HepG2 (cell line): ENCODE data around the gene RPS8. TPM values are rescaled to one million over a fixed set of nuclear protein-coding genes. Genes with fewer than 3 reads are reported as not detected.

Experiments
- CEBPB ChIP-seq: IDR thresholded peaks from 2 replicates; pipeline ENCODE4 v1.6.1; 2011; ENCODE audit warnings: low read depth, low read length, improper control_type of control experiment, borderline replicate concordance
- CHD4 ChIP-seq: fragments of 200-600 bp; sonication (generic); IDR thresholded peaks from 2 replicates; pipeline ENCODE4 v1.7.0; 2017; ENCODE audit warnings: mild to moderate bottlenecking, low read length, borderline replicate concordance
- GABPA ChIP-seq, 2 experiments: IDR thresholded peaks; 2 replicates each; pipeline ENCODE4 v1.6.1; 2011 to 2016; ENCODE audit warnings: low read depth in 2 of 2, low read length in 1 of 2, missing biosample characterization in 1 of 2, missing genetic modification characterization in 1 of 2
- HDAC6 ChIP-seq: fragments of 200-600 bp; sonication (generic); IDR thresholded peaks from 2 replicates; pipeline ENCODE4 v1.7.0; 2017; ENCODE audit warnings: mild to moderate bottlenecking, antibody characterized with exemption, low read length, low read depth
- ISL2 ChIP-seq: sonication (generic); formaldehyde crosslinking; IDR thresholded peaks from 2 replicates; pipeline ENCODE4 v1.5.0; 2020; ENCODE audit warnings: missing genetic modification reagents
- SMC3 ChIP-seq: IDR thresholded peaks from 2 replicates; pipeline ENCODE4 v1.6.1; 2011; ENCODE audit warnings: low read length, improper control_type of control experiment
- ZNF180 ChIP-seq: sonication (generic); formaldehyde crosslinking; IDR thresholded peaks from 2 replicates; pipeline ENCODE4 v1.4.0; 2020; ENCODE audit warnings: low read depth, missing genetic modification reagents, borderline replicate concordance
- ZNF260 ChIP-seq: sonication (generic); formaldehyde crosslinking; IDR thresholded peaks from 2 replicates; pipeline ENCODE4 v1.4.0; 2020; ENCODE audit warnings: missing genetic modification reagents, low read depth, mild to moderate bottlenecking, borderline replicate concordance
- ZNF282 ChIP-seq: fragments of 450-650 bp; IDR thresholded peaks from 2 replicates; pipeline ENCODE4 v1.6.1; 2018; ENCODE audit not compliant: partially characterized antibody
- polyA plus RNA-seq, 8 experiments: library from polyadenylated mRNA; depleted of rRNA in 3 of 8; stranded (reverse) in 7 of 8; unstranded in 1 of 8; fragments of >200 nt; fragmentation: Illumina TruSeq in 4 of 8; extraction: Trizol in 4 of 8; gene quantifications; 2 replicates each; pipeline versions ENCODE4 v1.2.1 to v1.2.3, GENCODE V29; 2011 to 2016; ENCODE audit warnings: low read depth in 4 of 8, missing spikeins in 1 of 8, mixed read lengths in 1 of 8; ENCODE audit not compliant: insufficient read depth in 1 of 8
- total RNA-seq, 5 experiments: library from RNA; depleted of rRNA; stranded (reverse); fragments of >200 nt; fragmentation: Illumina TruSeq; extraction: Trizol; gene quantifications; 2 replicates each; pipeline ENCODE4 v1.2.3, GENCODE V29; 2016; ENCODE audit warnings: low read depth in 1 of 5
- TF ChIP-seq, protein P1 (sequence below): sonication (generic); formaldehyde crosslinking; IDR thresholded peaks from 2 replicates; pipeline ENCODE4 v1.5.0; 2020; ENCODE audit warnings: missing genetic modification reagents
- TF ChIP-seq, protein P2 (sequence below): sonication (generic); formaldehyde crosslinking; IDR thresholded peaks from 2 replicates; pipeline ENCODE4 v1.4.0; 2020; ENCODE audit warnings: low read depth, mild to moderate bottlenecking, missing genetic modification reagents
- TF ChIP-seq, protein P3 (sequence below): sonication (generic); formaldehyde crosslinking; IDR thresholded peaks from 2 replicates; pipeline ENCODE4 v1.4.0; 2020; ENCODE audit warnings: missing genetic modification reagents, low read depth, mild to moderate bottlenecking, borderline replicate concordance
- TF ChIP-seq, protein P4 (sequence below), 2 experiments: sonication (generic) in 1 of 2; formaldehyde crosslinking in 1 of 2; IDR thresholded peaks; 2 replicates each; pipeline versions ENCODE4 v1.4.0 to v1.6.1; 2016 to 2020; ENCODE audit warnings: borderline replicate concordance in 1 of 2, low read depth in 1 of 2, mild to moderate bottlenecking in 1 of 2, missing genetic modification reagents in 1 of 2
- TF ChIP-seq, protein P5 (sequence below): sonication (generic); formaldehyde crosslinking; IDR thresholded peaks from 2 replicates; pipeline ENCODE4 v1.8.0; 2022; ENCODE audit warnings: mild to moderate bottlenecking, missing genetic modification reagents, borderline replicate concordance
- TF ChIP-seq, protein P6 (sequence below): sonication (generic); formaldehyde crosslinking; IDR thresholded peaks from 2 replicates; pipeline ENCODE4 v1.4.0; 2020; ENCODE audit warnings: missing genetic modification reagents

The RPS8 gene
- total and polyA plus RNA-seq, 2 of the 13 experiments (the other 11 are each of a cell fraction or from before 2014, with no cell fraction given), result 2,628 to 2,822 TPM

DNA sequence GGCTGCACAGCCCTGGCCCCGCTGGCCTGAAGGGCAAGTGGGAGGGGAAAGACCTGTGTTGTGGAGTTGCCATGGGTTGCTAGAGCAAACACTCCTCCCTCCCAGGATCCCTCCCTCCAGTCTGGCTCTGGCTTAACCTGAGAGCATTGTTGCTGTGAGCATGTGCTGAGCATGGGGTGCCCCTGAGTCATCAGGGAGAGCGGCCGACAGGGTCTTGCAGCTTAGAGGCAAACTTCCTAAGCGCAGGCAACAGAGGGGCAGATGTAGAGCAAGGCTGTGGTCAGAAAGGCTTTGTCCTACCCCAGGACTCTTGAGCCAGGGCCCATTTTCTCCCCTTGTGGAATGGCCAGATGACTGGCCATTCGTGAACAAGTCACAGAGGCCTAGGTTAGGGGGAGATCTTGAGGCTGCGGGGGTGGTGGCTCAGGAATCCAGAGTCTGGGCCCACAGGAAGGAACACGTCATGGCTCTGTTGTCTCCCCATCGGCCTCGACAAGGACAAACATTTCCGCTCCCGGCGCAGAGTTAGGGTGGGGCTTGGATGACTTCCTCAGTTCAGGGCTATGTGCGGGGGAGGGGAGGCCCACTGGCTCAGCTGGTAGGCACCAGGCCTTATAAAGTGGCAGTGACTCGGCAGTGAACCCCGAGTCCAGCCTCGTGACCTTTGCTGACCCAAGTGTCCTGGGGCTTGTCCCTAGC lies 32.2 kb downstream of the RPS8 start (continued):
- TF ChIP-seq ZNF180 (CRISPR knock-in tag) (no peak), CEBPB (peak; percentile 14; the same call in 1 of the 2 replicates), ZNF282 (no peak), GABPA (IDR thresholded peaks at IDR 0.05; ENCODE audit: low read depth, low read length) (no peak), GABPA (CRISPR knock-in tag; IDR thresholded peaks at IDR 0.05; ENCODE audit: low read depth) (peak; percentile 81), ZNF260 (CRISPR knock-in tag) (peak; percentile 95; the same call in 1 of the 2 replicates), SMC3 (no peak), CHD4 (peak; percentile 54; the same call in 1 of the 2 replicates), HDAC6 (no peak), ISL2 (CRISPR knock-in tag) (no peak; the same call in 1 of the 2 replicates)
- TF ChIP-seq, protein P1, sequence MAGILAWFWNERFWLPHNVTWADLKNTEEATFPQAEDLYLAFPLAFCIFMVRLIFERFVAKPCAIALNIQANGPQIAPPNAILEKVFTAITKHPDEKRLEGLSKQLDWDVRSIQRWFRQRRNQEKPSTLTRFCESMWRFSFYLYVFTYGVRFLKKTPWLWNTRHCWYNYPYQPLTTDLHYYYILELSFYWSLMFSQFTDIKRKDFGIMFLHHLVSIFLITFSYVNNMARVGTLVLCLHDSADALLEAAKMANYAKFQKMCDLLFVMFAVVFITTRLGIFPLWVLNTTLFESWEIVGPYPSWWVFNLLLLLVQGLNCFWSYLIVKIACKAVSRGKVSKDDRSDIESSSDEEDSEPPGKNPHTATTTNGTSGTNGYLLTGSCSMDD, result no peak
- TF ChIP-seq, protein P2, sequence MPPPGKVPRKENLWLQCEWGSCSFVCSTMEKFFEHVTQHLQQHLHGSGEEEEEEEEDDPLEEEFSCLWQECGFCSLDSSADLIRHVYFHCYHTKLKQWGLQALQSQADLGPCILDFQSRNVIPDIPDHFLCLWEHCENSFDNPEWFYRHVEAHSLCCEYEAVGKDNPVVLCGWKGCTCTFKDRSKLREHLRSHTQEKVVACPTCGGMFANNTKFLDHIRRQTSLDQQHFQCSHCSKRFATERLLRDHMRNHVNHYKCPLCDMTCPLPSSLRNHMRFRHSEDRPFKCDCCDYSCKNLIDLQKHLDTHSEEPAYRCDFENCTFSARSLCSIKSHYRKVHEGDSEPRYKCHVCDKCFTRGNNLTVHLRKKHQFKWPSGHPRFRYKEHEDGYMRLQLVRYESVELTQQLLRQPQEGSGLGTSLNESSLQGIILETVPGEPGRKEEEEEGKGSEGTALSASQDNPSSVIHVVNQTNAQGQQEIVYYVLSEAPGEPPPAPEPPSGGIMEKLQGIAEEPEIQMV (CRISPR knock-in tag), result peak; percentile 68; the same call in 1 of the 2 replicates
- TF ChIP-seq, protein P3, sequence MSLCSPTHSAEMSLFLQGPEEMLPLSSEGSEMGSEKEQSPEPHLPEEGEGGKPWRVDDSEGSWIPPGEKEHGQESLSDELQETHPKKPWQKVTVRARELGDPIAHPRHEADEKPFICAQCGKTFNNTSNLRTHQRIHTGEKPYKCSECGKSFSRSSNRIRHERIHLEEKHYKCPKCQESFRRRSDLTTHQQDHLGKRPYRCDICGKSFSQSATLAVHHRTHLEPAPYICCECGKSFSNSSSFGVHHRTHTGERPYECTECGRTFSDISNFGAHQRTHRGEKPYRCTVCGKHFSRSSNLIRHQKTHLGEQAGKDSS (CRISPR knock-in tag), result peak; percentile 92; the same call in 1 of the 2 replicates
- TF ChIP-seq, protein P4, sequence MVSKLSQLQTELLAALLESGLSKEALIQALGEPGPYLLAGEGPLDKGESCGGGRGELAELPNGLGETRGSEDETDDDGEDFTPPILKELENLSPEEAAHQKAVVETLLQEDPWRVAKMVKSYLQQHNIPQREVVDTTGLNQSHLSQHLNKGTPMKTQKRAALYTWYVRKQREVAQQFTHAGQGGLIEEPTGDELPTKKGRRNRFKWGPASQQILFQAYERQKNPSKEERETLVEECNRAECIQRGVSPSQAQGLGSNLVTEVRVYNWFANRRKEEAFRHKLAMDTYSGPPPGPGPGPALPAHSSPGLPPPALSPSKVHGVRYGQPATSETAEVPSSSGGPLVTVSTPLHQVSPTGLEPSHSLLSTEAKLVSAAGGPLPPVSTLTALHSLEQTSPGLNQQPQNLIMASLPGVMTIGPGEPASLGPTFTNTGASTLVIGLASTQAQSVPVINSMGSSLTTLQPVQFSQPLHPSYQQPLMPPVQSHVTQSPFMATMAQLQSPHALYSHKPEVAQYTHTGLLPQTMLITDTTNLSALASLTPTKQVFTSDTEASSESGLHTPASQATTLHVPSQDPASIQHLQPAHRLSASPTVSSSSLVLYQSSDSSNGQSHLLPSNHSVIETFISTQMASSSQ (IDR thresholded peaks at IDR 0.05; ENCODE audit: low read depth), result no peak
- TF ChIP-seq, protein P4 (CRISPR knock-in tag; IDR thresholded peaks at IDR 0.05; ENCODE audit: borderline replicate concordance), result peak; percentile 74; the same call in 1 of the 2 replicates
- TF ChIP-seq, protein P5, sequence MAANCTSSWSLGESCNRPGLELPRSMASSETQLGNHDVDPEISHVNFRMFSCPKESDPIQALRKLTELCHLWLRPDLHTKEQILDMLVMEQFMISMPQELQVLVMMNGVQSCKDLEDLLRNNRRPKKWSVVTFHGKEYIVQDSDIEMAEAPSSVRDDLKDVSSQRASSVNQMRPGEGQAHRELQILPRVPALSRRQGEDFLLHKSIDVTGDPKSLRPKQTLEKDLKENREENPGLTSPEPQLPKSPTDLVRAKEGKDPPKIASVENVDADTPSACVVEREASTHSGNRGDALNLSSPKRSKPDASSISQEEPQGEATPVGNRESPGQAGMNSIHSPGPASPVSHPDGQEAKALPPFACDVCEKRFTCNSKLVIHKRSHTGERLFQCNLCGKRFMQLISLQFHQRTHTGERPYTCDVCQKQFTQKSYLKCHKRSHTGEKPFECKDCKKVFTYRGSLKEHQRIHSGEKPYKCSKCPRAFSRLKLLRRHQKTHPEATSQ (CRISPR knock-in tag), result no peak
- TF ChIP-seq, protein P6, sequence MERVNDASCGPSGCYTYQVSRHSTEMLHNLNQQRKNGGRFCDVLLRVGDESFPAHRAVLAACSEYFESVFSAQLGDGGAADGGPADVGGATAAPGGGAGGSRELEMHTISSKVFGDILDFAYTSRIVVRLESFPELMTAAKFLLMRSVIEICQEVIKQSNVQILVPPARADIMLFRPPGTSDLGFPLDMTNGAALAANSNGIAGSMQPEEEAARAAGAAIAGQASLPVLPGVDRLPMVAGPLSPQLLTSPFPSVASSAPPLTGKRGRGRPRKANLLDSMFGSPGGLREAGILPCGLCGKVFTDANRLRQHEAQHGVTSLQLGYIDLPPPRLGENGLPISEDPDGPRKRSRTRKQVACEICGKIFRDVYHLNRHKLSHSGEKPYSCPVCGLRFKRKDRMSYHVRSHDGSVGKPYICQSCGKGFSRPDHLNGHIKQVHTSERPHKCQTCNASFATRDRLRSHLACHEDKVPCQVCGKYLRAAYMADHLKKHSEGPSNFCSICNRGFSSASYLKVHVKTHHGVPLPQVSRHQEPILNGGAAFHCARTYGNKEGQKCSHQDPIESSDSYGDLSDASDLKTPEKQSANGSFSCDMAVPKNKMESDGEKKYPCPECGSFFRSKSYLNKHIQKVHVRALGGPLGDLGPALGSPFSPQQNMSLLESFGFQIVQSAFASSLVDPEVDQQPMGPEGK (CRISPR knock-in tag), result no peak
